HG03175 (cell line): ENCODE results near the gene CYP27C1.
"Not testable (repeated sequence)": the region's sequence is repeated elsewhere in the genome, so short reads cannot be mapped to it uniquely, and the experiment has no call there.

Source experiments
- ATAC-seq: cut with Tn5 transposase; IDR thresholded peaks from one replicate; pipeline ENCODE4 v1.9.1; 2021; ENCODE audit warnings: mild to moderate bottlenecking, moderate library complexity; ENCODE audit not compliant: unreplicated experiment

The CYP27C1 gene

DNA sequence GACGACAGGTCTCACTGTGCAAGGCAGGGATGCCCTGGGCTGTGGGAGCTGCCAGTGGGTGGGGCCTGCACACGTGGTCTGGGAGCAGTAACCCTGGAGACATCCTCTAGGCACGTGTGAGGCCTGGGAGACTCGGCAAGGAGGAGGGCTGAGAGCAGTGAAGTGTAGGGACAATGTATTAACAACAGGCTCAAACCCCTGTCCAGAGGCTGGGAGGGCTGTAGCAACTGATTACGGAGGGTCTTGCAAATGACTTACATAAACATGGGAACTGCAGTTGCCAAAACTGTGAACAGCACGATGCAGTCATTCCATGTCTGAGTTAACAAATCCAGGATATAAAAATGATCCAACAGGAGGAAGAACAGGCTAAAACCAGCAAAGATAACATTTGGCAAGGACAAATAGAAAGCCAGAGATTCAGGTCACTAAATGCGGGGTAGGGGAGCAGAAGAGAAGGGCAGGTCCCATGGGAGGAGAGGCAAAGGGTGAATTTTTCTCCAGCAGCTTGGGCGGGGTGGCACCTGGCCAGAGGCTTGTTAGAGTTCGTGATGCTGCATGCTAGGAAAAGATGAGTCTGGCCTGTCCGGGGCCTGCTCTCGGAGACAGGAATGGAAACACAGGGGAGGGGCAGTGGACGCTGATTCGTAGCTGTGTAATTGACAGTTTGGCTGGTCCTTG, 44.9 kb downstream of the CYP27C1 start:
- ATAC-seq, result no peak

- ATAC-seq, result no peak
These were observed 45.5 kb downstream of the CYP27C1 start for GRCh38 chr2:127174640-127175039.

DNA sequence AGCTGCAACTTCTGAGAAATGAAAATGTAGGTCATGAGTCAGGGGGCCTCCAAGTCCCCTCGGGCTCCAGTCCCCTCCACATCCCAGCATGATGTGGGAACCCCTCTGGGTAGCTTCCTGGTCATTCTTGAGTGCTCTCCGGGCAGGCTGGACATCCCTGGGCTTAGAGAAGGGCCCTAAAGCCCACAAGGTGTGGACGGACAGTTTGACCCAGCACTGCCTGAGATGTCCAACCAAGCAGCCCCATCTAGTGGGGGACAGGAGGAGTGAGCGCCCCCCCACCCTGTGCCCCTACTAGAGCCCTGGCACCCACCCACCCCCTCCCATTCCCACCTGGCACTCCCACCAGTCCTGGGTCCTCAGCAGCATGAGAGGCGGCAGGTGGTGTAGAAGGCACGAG, 46.0 kb downstream of the CYP27C1 start:
- no peak for ATAC-seq

DNA sequence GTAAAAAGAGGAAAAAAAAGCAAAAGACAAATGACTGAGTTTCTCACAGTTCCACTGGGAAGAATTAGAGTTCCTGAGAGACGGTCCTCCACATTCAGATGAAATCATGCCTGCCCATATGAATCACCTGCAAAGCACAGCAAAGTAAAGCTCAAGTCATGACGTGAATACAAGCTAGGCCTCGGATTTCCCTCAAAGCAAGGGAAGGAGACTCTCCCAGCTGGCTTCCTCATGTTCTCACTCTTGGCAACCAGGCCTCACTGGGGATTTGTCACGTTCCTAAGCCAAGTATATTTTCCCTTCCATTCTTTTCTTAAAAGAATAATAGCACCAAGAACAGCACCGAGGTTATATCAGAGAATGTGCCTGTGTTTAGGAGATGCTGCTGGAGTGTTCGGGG, 47.0 kb downstream of the CYP27C1 start:
- no peak for ATAC-seq

- no peak for ATAC-seq
These were observed 47.8 kb downstream of the CYP27C1 start for GRCh38 chr2:127172306-127172705.

DNA sequence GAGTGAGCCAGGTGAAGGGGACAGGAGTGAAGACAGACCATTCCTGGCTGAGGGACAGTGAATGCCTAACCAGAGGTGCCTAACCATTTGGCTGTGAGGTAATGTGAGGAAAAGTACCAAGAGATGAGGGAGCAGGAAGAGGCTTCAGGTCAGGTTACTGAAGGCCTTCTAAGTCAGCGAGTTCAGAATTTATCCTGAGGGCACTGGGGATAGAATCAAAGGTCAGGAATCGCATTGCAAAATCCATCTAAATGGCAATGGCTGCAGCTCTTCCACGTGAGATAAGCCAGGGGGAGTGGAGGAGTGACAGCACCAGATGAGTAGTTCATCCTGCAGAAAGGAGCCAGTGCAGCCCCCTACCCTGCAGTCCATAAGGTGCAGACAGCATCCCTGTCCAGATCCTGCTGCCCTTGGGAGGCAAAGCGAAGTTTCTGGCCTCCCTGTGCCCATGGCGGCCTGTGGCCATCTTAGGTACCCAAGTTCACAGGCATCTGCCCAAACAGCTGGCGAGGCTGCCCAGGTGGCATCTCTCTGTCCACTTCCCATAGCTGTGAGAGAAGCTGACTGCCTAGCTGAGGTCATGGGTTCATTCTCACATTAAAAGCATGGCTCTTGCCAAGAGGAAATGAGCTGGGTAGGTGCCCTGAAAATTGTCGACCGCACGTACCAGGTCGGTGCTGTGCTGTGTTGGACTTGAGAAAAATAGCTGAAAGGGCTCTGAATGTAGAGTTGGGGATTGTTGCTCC, 49.5 kb downstream of the CYP27C1 start:
- ATAC-seq, result no peak

GRCh38 chr2:127170021-127170420, 50.1 kb downstream of the CYP27C1 start:
- ATAC-seq, result no peak

- no peak for ATAC-seq
These were observed 50.9 kb downstream of the CYP27C1 start for GRCh38 chr2:127169066-127169660.

DNA sequence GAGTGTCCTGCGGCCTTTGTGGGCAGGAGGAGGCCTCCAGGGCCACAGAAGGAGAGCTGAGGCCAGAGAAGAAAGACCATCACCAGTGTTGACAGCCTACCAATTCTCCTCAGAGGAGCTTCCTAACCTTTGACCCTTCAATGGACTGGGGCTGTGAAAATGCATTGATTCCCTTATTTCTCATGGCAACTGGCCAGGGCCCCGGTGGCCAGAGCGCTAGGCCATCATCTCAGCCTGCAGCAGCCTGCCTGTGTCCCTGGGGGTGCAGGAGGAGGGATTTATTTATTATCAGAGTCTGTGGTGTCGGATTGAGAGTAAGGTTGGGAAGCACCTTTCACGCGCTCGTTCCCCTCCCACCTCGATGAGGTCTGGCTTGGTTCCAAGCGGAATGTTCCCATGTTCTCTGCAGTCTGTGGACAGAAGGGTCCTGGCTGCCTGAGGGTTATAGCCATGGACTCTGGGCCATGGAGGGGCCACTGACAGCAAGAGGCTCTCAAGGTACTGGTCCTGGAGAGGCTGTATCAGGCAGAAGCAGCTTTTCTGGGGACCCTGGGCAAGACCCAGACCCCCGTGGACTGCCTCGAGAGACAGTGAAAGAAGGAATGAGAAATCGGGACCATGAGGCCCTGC, 53.8 kb downstream of the CYP27C1 start:
- ATAC-seq, result no peak

GRCh38 chr2:127165539-127165935, 54.6 kb downstream of the CYP27C1 start:
- no peak for ATAC-seq

GRCh38 chr2:127164761-127165538, 55.1 kb downstream of the CYP27C1 start:
- no peak for ATAC-seq

DNA sequence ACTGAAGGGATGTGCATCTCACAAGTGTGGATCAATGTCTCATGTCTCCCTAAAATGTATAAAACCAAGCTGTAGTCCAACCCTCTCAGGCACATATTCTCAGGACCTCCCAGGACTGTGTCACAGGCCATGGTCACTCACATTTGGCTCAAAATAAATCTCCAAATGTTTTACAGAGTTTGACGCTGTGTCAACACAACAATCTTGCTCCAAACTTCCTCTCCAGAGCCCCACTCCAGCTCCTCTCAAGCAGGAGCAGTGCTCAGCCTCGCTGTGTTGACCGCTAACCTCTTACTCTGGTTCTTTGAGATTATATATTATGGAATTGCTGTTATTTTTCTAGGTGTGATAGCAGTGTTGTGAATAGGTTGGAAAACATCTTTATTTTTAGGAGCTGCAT, 56.2 kb downstream of the CYP27C1 start:
- ATAC-seq, result no peak

- not testable (repeated sequence) for ATAC-seq
These were observed 57.1 kb downstream of the CYP27C1 start for GRCh38 chr2:127163090-127163406.

DNA sequence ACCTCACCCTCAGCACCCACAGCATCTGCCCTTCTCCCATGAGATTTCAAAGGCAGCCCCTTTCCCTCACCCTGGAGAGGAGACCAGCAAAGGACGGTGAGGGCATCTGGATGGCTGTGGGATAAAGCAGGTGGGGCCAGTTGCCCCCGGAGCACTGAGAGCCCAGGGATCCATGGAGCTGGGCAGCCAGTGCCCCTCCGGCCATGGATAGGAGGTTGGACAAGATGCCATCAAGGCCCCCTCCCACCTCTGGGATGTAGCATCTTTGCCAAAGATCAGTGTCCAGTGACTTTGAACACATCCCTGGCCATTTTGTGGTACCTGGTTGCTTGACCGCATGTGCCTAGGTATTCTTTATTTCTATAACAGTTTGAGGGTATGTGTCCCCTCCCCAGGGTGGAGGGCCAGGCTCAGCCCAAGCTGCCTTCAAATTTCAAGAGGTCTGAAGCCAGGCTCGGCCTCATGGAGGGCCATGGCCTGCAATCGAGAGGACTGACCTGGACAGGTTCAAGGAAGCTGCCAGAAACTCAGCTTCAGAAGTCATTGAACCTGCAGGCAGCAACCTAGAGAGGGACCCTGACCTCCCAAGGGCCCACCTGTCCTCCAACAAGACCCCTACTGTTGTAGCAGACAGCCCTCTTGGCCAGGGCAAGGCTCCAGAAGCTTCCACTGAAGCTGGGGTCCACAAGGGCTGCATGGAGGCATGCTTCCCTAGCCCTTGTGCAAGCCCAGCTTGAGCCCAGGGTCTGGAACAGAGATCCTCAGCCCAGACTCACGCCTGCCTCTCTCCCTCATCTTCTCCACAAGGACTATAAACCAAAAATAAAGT, 57.6 kb downstream of the CYP27C1 start:
- ATAC-seq, result no peak

- ATAC-seq, result no peak
These were observed 58.6 kb downstream of the CYP27C1 start for GRCh38 chr2:127161176-127162136.

GRCh38 chr2:127160676-127161075, 59.4 kb downstream of the CYP27C1 start:
- no peak for ATAC-seq

DNA sequence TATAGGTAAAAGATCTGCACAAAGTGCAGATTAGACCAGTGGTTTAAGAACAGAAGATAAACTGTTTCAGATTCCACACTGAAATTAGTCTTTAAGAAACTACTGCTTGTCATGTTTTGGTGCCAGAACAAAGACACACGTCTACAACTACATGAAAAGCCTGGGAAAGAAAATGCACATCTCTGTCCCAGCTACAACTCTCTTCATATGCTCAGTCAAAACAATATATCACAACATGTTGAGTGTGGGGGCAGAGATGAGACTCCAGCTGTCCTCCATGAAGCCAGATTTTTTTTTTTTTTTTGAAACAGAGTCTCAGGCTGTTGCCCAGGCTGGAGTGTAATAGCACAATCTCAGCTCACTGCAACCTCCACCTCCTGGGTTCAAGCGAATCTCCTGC, 60.6 kb downstream of the CYP27C1 start:
- ATAC-seq, result no peak

DNA sequence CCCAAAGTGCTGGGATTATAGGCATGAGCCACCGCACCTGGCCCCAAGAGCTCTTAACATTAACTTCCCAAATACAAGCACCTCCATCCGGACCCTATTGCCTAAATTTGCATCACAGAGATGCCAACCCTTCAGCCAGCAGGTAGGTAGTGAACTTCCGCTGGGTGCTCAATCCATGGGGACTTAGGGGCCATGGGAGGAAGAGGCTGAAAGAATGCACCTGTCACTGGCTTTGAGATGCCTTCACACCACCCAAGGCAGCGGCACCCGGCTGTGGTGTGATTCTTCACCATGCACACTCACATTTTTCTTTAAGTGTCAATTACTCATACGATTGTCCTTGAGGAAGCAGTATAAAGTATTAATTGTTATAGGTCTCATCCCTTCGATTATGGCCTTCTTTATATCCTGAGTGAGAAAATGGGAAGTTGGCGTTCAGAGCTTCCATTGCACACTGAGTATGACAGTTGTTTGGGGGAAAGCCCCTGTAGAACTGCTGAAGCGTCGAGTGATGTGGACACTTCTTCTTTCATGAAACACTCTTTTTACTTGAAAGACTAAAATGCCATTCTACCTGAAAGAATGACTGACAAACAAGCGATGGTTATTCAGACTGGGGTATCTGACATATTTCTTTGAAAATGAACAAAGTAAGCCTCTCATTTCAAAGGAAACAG, 61.3 kb downstream of the CYP27C1 start:
- ATAC-seq, result peak; percentile 59
